NCI-H2227 treated with DMSO at 0.1 percent for 48 hours (cell line): ENCODE data around the gene PRSS36.
"Not testable (repeated sequence)": the region's sequence is repeated elsewhere in the genome, so short reads cannot be mapped to it uniquely, and the experiment has no call there.

Experiments used
- DNase-seq: peaks from one replicate; lab custom pipeline; 2025; lab: John Stamatoyannopoulos, UW

The PRSS36 gene

GRCh38 chr16:31149894-31150890, at the start of gene PRSS36:
TSS of gene PRSS36 (minus strand) at chr16:31150066. CDS start at chr16:31150035, 31 bp downstream.
- no peak for DNase-seq

DNA sequence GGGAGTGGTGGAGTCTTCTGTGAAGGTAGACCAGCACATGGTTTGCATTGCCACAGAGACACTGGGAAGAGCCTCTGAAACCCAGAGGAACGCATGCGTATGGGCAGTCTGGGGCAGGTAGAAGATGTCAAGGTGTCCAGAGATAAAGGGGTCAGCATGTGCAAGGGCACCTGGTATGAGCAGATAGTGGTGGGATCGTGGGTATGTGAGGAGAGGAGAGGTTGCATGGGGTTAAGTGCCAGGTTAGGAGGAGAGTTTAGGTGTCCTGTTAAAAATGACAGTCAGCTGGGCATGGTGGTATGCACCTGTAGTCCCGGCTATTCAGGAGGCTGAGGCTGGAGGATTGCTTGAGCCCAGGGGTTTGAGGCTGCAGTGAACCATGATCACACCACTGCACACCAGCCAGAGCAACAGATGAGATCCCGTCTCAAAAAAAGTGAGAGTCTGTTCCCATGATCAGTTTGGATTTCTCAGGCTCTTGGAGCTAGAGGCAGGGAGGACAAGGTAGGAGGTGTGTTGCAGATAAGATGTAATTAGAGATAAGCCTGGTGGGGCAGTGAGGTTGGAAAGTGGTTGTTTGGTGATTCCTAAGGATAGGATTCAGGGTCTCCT, 49.7 kb upstream of the PRSS36 start:
- DNase-seq: no peak

DNA sequence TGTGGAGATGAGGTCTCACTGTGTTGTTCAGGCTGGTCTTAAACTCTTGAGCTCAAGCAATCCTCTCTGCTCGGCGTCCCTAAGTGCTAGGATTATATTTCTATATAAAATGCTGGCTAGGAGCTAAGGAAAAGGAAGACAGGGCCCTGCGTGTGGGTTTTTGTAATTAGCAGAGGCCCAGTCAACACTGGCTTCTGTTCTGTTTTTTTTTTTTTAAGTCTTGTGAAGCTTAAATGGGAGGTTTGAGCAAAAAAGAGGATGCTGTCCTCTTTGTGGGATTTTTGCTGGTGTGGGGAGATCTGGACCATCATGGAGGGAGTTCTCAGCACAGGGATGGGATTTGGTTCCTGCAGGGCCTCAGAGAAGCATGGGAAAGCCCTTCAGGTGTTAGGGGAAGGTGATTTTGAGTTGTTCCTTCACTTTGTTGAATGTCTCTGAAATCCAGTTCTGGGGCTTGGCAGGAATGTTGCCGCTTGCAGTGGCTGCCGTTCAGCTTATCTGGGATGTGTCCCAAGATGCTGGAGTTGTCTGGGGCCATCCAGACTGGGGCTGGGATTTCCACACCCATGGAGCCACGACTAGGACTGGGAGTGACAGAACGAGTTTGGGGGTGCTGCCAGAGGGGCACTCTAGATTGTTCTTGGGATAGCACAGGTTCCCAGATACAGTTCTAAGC, 48.5 kb upstream of the PRSS36 start:
- no peak for DNase-seq

DNA sequence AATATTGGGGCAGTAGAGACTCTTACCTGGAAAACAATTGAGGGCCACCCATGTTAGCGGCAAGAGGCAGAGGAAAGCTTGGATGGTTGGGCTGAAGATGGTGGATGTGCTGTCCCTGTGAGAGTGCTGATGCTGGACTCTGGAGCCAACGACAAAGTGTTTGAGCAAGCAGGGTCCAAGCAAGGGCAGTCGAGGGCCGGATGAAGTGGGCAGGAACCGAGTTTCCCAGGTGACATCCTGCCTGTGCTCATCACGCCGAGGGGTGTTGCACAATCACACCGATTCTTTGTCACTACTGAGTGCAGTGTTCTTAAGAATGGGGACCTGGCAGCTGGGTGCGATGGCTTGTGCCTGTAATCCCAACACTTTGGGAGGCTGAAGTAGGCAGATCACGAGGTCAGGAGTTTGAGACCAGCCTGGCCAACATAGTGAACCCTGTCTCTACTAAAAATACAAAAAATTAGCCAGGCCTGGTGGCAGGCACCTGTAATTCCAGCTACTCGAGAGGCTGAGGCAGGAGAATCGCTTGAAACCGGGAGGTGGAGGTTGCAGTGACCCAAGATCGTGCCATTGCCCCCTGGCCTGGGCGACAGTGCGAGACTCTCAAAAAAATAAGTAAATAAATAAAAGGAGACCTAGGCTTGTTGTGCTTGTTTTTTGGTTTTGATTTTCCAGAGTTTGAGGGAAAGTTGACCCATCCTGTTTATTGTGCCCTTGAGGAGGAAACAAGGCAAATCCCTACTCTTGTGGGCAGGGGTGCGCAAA, 46.6 kb upstream of the PRSS36 start:
- no peak for DNase-seq

DNA sequence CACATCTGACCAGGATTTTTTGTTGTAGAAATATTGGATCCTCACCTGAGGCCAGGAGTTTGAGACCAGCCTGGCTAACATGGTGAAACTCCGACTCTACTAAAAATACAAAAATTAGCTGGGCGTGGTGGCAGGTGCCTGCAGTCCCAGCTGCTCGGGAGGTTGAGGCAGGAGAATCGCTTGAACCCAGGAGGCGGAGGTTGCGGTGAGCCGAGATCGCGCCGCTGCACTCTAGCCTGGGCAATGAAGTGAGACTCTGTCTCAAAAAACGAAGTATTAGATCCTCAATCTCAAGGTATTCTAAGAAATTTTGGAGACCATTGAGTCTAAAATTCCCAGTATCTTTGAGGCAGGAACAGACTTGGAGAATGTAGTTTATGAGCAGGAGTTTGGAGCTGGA, 46.0 kb upstream of the PRSS36 start:
- DNase-seq: not testable (repeated sequence)

- DNase-seq: no peak
Measured at GRCh38 chr16:31194898-31195297, 45.0 kb upstream of the PRSS36 start.

- no peak for DNase-seq
Measured at GRCh38 chr16:31193874-31194273, 44.0 kb upstream of the PRSS36 start.

- DNase-seq: no peak
Measured at GRCh38 chr16:31192856-31193642, 43.2 kb upstream of the PRSS36 start.

DNA sequence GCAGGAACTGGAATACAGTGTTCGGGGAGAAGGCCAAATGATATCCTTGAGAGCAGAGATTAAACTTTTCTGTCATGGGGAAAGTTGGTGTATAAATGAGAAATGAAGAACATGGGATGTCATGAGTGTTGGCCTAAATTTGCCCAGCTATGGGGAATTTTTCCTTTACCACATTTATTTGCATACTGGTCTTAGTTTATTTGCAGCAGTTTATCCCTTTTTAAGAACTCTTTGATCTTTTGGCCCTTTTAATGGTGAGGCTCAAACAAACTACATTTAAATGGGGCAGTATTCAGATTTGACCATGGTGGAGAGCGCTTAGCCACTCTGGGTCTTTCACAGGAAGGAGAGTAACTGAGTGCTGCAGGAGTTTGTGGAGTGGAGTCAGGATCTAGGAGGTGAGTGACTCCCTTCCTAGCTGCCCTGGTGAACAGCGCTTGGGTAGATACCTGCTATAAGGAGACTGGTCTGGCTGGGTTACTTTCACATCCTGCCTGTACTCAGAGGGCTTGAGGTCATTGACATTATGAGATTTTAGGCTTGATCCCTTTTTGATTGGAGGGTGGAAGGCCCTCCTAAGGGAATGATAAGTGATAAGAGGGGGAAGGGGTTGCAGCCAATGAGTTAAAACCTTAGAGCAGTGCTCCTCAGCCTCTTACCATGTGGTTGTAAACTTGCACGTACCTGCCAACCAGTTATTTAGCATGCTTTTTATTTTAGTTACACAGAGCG, 42.0 kb upstream of the PRSS36 start:
- no peak for DNase-seq

- DNase-seq: no peak
Measured at GRCh38 chr16:31190818-31191444, 41.1 kb upstream of the PRSS36 start.

DNA sequence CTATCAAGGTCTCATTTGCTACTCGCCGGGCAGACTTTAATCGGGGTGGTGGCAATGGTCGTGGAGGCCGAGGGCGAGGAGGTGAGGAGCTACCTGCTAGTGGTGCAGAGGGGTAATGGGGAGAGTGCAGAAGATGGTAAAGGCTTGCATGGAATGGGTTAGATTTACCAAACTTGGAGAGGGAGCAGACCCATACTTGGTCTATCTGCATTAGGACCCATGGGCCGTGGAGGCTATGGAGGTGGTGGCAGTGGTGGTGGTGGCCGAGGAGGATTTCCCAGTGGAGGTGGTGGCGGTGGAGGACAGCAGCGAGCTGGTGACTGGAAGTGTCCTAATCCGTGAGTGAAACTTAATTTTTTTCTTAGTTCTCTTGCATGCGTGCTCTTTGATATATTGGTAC, 40.2 kb upstream of the PRSS36 start:
- no peak for DNase-seq

GRCh38 chr16:31189412-31189778, 39.5 kb upstream of the PRSS36 start:
- no peak for DNase-seq

GRCh38 chr16:31188450-31189411, 38.9 kb upstream of the PRSS36 start:
- DNase-seq: no peak

- no peak for DNase-seq
Measured at GRCh38 chr16:31187808-31188189, 37.9 kb upstream of the PRSS36 start.

DNA sequence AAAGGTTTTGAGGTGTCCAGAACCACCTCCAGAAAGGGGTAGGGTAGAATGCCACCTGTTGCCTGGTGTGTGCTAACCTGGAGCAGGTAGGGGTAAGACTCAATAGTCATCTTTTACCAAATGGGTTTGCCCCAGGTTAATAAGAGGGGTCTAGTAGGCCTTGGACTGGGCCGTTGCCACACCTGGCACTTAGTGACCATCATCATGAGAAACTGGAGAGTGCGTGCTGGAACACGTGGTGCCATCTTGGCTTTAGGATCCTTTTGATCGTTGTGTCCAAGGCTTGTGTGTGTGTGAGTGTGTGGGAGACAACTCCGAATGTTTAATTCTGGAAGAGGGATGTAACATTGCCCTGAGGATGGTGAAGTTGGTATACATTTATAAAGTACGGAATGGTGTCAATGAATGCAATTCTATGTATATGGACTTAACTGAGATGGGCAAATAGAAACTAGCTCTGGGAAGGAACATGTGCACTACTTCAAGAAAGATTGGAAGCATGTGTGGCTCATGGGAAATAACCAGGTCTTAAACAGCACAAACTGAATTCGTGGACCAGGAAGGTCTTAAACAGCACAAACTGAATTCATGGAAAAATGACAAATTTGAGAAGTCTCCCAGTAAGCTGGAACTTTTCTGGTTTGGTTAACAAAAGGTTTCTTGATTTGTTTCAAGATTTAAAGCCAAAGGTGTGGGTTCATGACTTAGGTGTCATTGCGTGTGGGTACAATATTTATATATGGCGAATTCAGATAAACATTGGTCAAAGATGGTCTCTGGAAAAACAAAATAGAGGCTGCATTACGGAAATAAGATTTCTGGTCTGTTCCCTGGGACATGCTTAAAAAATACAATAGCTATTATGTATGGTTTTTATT, 37.3 kb upstream of the PRSS36 start:
- no peak for DNase-seq

GRCh38 chr16:31186176-31186575, 36.3 kb upstream of the PRSS36 start:
- no peak for DNase-seq

GRCh38 chr16:31185339-31185738, 35.5 kb upstream of the PRSS36 start:
- no peak for DNase-seq

GRCh38 chr16:31184888-31185287, 35.0 kb upstream of the PRSS36 start:
- no peak for DNase-seq
